A673 (cell line): ENCODE measurements around the gene ACYP2.

Experiments used
- EZH2 ChIP-seq: fragments of 200-600 bp; sonication (generic); IDR thresholded peaks from 2 replicates; pipeline ENCODE4 v1.6.1; 2017; ENCODE audit warnings: borderline replicate concordance, low read depth, mild to moderate bottlenecking, mixed read lengths, antibody characterized with exemption, low read length; ENCODE audit not compliant: poor library complexity, severe bottlenecking
- TF ChIP-seq, protein P1 (sequence below): fragments of 300-800, 200-600 bp; sonication (generic); conservative IDR thresholded peaks from 2 replicates; pipeline ENCODE4 v1.5.1; 2017; ENCODE audit warnings: low read depth, mild to moderate bottlenecking, antibody characterized with exemption, low read length, moderate library complexity, mixed read lengths

DNA sequence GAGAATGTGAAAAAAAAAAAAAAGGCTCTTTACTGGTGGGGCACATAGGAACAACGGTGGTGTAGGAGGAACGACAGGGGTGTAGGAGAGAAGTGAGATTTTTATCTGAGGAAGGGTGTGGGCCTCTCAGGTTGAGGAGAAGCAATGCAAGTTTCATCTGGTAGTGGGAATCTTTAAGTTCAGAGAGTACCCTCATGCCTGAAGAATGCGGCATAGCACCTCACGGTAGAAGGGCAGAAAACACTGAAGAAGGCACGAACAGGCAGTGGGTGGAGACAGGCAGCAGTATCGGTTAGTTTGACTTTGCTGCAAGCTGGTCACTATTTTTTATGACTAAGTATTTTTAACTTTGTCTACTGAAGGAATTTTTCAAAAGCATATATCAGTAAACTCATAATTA, 192.8 kb downstream of the ACYP2 start:
- TF ChIP-seq, protein P1, sequence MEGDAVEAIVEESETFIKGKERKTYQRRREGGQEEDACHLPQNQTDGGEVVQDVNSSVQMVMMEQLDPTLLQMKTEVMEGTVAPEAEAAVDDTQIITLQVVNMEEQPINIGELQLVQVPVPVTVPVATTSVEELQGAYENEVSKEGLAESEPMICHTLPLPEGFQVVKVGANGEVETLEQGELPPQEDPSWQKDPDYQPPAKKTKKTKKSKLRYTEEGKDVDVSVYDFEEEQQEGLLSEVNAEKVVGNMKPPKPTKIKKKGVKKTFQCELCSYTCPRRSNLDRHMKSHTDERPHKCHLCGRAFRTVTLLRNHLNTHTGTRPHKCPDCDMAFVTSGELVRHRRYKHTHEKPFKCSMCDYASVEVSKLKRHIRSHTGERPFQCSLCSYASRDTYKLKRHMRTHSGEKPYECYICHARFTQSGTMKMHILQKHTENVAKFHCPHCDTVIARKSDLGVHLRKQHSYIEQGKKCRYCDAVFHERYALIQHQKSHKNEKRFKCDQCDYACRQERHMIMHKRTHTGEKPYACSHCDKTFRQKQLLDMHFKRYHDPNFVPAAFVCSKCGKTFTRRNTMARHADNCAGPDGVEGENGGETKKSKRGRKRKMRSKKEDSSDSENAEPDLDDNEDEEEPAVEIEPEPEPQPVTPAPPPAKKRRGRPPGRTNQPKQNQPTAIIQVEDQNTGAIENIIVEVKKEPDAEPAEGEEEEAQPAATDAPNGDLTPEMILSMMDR = no peak
- TF ChIP-seq EZH2 = no peak
